ENCODE data around the gene TRMT11. TPM values are rescaled to one million over a fixed set of nuclear protein-coding genes. Genes with fewer than 3 reads are reported as not detected.
A peak's percentile ranks its signal among the peaks of the same experiment; 100 is the strongest.

TRMT11 gene
- total and polyA plus RNA-seq, 2 of the 13 experiments (the other 11 are each of a cell fraction or from before 2014, with no cell fraction given) = 42.2 to 81.9 TPM

GRCh38 chr6:125953502-125953875 is 32.9 kb upstream of the TRMT11 start (continued):
- TF ChIP-seq, protein P1, sequence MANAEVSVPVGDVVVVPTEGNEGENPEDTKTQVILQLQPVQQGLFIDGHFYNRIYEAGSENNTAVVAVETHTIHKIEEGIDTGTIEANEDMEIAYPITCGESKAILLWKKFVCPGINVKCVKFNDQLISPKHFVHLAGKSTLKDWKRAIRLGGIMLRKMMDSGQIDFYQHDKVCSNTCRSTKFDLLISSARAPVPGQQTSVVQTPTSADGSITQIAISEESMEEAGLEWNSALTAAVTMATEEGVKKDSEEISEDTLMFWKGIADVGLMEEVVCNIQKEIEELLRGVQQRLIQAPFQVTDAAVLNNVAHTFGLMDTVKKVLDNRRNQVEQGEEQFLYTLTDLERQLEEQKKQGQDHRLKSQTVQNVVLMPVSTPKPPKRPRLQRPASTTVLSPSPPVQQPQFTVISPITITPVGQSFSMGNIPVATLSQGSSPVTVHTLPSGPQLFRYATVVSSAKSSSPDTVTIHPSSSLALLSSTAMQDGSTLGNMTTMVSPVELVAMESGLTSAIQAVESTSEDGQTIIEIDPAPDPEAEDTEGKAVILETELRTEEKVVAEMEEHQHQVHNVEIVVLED (CRISPR knock-in tag; IDR thresholded peaks at IDR 0.05; ENCODE audit: borderline replicate concordance) = peak; percentile 50; the same call in 1 of the 2 replicates
- TF ChIP-seq ZNF607 (CRISPR knock-in tag; IDR thresholded peaks at IDR 0.05; ENCODE audit: borderline replicate concordance) (no peak), MEIS1 (CRISPR knock-in tag; IDR thresholded peaks at IDR 0.05; ENCODE audit: borderline replicate concordance) (no peak), GATA4 (IDR thresholded peaks at IDR 0.05; ENCODE audit: borderline replicate concordance, low read depth) (no peak), ATF7-NPFF (CRISPR knock-in tag; IDR thresholded peaks at IDR 0.05; ENCODE audit: low read depth) (no peak), GTF3A (CRISPR knock-in tag; conservative IDR thresholded peaks at IDR 0.05) (no peak; the same call in 1 of the 2 replicates), MTF2 (CRISPR knock-in tag; IDR thresholded peaks at IDR 0.05; ENCODE audit: borderline replicate concordance) (peak; percentile 88; the same call in 1 of the 2 replicates), ZZZ3 (CRISPR knock-in tag; IDR thresholded peaks at IDR 0.05; ENCODE audit: borderline replicate concordance) (no peak), ZNF232 (CRISPR knock-in tag; IDR thresholded peaks at IDR 0.05; ENCODE audit: borderline replicate concordance) (no peak), ZMYM2 (CRISPR knock-in tag; IDR thresholded peaks at IDR 0.05) (no peak), YEATS4 (CRISPR knock-in tag; IDR thresholded peaks at IDR 0.05; ENCODE audit: borderline replicate concordance) (peak; percentile 36; the same call in 1 of the 2 replicates), KDM2A (CRISPR knock-in tag; IDR thresholded peaks at IDR 0.05; ENCODE audit: borderline replicate concordance, low read depth) (peak; percentile 39), GTF2F1 (IDR thresholded peaks at IDR 0.05; ENCODE audit: low read length) (no peak), HIVEP1 (CRISPR knock-in tag; IDR thresholded peaks at IDR 0.05) (no peak; the same call in 1 of the 2 replicates), YEATS2 (CRISPR knock-in tag; IDR thresholded peaks at IDR 0.05; ENCODE audit: borderline replicate concordance) (no peak), ZBTB8A (CRISPR knock-in tag; IDR thresholded peaks at IDR 0.05; ENCODE audit: borderline replicate concordance, low read depth) (no peak), NFATC3 (CRISPR knock-in tag; IDR thresholded peaks at IDR 0.05) (no peak), ZMYM4 (CRISPR knock-in tag; IDR thresholded peaks at IDR 0.05) (peak; percentile 71), ZNF296 (CRISPR knock-in tag; conservative IDR thresholded peaks at IDR 0.05) (no peak), ZNF260 (CRISPR knock-in tag; IDR thresholded peaks at IDR 0.05; ENCODE audit: borderline replicate concordance, low read depth) (no peak), SMAD1 (CRISPR knock-in tag; IDR thresholded peaks at IDR 0.05; ENCODE audit: borderline replicate concordance, low read depth) (no peak), ZNF589 (CRISPR knock-in tag; conservative IDR thresholded peaks at IDR 0.05) (0 out of 2 replicates have a peak, but pooled peaks have one; percentile 70)
- TF ChIP-seq, protein P2, sequence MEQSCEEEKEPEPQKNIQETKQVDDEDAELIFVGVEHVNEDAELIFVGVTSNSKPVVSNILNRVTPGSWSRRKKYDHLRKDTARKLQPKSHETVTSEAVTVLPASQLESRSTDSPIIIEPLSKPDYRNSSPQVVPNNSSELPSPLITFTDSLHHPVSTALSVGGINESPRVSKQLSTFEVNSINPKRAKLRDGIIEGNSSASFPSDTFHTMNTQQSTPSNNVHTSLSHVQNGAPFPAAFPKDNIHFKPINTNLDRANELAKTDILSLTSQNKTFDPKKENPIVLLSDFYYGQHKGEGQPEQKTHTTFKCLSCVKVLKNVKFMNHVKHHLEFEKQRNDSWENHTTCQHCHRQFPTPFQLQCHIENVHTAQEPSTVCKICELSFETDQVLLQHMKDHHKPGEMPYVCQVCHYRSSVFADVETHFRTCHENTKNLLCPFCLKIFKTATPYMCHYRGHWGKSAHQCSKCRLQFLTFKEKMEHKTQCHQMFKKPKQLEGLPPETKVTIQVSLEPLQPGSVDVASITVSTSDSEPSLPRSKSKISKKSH (CRISPR knock-in tag; IDR thresholded peaks at IDR 0.05; ENCODE audit: borderline replicate concordance) = peak; percentile 85; the same call in 1 of the 2 replicates
- TF ChIP-seq, protein P3, sequence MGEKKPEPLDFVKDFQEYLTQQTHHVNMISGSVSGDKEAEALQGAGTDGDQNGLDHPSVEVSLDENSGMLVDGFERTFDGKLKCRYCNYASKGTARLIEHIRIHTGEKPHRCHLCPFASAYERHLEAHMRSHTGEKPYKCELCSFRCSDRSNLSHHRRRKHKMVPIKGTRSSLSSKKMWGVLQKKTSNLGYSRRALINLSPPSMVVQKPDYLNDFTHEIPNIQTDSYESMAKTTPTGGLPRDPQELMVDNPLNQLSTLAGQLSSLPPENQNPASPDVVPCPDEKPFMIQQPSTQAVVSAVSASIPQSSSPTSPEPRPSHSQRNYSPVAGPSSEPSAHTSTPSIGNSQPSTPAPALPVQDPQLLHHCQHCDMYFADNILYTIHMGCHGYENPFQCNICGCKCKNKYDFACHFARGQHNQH (CRISPR knock-in tag; IDR thresholded peaks at IDR 0.05) = no peak
- TF ChIP-seq, protein P4, sequence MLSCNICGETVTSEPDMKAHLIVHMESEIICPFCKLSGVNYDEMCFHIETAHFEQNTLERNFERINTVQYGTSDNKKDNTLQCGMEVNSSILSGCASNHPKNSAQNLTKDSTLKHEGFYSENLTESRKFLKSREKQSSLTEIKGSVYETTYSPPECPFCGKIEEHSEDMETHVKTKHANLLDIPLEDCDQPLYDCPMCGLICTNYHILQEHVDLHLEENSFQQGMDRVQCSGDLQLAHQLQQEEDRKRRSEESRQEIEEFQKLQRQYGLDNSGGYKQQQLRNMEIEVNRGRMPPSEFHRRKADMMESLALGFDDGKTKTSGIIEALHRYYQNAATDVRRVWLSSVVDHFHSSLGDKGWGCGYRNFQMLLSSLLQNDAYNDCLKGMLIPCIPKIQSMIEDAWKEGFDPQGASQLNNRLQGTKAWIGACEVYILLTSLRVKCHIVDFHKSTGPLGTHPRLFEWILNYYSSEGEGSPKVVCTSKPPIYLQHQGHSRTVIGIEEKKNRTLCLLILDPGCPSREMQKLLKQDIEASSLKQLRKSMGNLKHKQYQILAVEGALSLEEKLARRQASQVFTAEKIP (CRISPR knock-in tag; IDR thresholded peaks at IDR 0.05; ENCODE audit: borderline replicate concordance) = no peak

Measured in HepG2 (cell line).